Choroid plexus epithelial cell (primary cell): ENCODE measurements around the gene STAM.

ENCODE experiments used
- DNase-seq: peaks from one replicate; pipeline ENCODE4 v3.0.0-alpha.2; 2010; ENCODE audit warnings: low read depth
- H3K4me3 ChIP-seq: 2 replicates; pipeline ENCODE4 v1.5.1; 2011; ENCODE audit warnings: low read depth, mild to moderate bottlenecking, control low read depth, low read length, moderate library complexity
- TF ChIP-seq, protein P1 (sequence below): conservative IDR thresholded peaks from 2 replicates; pipeline ENCODE4 v1.5.1; 2011; ENCODE audit warnings: low read depth, mild to moderate bottlenecking, control low read depth, inconsistent platforms, low read length, moderate library complexity

The STAM gene

GRCh38 chr10:17684537-17684936, 40.6 kb downstream of the STAM start:
- H3K4me3 ChIP-seq: no peak overlapping the region
- no peak for DNase-seq
- TF ChIP-seq, protein P1, sequence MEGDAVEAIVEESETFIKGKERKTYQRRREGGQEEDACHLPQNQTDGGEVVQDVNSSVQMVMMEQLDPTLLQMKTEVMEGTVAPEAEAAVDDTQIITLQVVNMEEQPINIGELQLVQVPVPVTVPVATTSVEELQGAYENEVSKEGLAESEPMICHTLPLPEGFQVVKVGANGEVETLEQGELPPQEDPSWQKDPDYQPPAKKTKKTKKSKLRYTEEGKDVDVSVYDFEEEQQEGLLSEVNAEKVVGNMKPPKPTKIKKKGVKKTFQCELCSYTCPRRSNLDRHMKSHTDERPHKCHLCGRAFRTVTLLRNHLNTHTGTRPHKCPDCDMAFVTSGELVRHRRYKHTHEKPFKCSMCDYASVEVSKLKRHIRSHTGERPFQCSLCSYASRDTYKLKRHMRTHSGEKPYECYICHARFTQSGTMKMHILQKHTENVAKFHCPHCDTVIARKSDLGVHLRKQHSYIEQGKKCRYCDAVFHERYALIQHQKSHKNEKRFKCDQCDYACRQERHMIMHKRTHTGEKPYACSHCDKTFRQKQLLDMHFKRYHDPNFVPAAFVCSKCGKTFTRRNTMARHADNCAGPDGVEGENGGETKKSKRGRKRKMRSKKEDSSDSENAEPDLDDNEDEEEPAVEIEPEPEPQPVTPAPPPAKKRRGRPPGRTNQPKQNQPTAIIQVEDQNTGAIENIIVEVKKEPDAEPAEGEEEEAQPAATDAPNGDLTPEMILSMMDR: no peak

DNA sequence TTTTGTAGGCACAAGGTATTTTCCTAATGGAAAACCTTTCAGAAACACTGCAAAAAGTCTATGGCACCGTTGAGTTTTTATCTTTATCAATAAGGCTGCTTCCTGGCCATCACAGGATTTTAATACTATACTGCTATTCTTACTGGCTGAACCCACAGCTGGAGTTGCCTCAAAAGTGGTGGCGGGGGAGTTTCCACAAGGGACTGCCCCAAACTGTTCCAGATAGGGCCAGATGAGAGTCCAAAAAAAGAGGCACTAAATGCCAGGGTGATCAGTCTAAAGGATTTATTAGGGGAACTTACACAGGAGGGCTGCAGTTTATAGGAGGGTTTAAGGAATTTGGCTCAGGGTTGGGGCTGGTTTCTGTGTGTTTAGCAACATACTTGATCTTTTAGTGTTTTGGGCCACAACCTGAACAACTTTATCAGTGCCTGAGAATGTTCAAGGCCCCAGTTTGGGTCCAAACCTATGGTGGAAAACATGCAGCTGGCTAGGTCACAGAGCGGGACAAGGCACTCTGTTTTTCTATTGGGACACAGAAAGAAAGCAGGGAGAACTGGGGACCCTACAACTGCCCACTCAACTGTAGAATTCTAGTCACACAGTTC, 41.4 kb downstream of the STAM start:
- TF ChIP-seq, protein P1: no peak
- no peak overlapping the region for H3K4me3 ChIP-seq
- DNase-seq: no peak

DNA sequence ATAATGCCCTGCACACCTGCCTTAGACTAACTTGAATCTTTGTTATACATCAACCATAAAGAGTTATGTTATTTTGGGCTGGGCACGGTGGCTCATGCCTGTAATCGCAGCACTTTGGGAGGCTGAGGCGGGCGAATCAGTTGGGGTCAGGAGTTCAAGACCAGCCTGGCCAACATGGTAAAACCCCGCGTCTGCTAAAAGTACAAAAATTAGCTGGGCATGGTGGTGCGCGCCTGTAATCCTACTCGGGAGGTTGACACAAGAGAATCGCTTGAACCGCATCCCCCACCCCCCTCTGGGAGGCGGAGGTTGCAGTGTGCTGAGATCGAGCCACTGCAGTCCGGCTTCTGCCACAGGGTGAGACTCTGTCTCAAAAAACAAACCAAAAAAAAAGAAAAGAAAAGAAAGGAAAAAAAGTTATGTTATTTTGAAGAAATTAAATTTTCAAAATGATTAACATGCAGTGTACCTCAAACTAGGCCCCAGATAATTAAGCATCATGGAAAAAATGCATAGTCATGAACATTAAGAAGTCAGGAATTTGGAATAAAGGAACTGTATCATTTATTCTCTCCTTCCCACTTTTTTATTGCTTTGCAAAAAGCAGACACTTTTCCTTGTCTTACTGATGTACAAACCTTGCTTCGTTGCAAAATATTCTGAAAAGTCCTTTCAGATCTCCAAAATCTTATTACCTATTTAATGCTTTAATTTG, 43.3 kb downstream of the STAM start:
- H3K4me3 ChIP-seq: no peak overlapping the region
- TF ChIP-seq, protein P1: no peak
- DNase-seq: no peak

DNA sequence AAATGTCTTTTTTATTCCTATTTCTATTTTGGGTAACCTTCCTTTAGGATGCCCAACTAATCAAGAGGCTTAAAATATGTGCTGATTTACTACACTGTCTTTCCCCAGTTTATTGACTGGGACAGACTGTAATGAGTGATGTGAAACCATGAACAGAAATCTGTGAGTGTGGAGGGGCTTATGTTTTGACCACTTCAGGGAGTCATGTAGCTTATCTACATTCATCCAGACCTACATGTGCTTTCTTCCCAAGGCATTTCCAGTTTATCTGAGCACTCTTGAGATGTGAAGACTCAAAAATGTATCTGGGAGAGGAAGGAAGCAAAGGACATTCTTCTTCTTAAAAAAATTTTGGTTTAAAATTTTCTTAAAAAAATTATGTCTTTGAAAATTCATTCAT, 45.2 kb downstream of the STAM start:
- no peak overlapping the region for H3K4me3 ChIP-seq
- TF ChIP-seq, protein P1: no peak
- DNase-seq: no peak

DNA sequence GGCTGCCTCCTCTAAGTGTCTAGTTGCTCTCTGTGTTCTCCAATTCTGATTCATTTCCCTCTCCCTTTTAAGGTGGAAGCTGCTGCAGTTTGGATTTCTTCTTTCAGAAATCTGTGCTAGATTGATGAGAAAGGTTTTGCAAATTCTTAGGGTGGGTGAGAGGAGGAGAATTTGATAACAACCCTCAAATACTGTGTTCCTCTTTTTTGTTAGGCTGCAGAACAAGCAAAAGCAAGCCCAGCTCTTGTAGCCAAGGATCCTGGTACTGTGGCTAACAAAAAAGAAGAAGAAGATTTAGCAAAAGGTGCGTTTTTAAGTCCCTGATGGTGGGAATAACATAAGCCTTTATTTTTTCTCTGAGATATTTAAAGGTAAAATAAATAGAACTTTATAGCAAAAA, 49.1 kb downstream of the STAM start:
- TF ChIP-seq, protein P1: no peak
- H3K4me3 ChIP-seq: no peak overlapping the region
- DNase-seq: no peak

GRCh38 chr10:17698696-17699095, 54.7 kb downstream of the STAM start:
- TF ChIP-seq, protein P1: no peak
- H3K4me3 ChIP-seq: no peak overlapping the region
- DNase-seq: no peak

DNA sequence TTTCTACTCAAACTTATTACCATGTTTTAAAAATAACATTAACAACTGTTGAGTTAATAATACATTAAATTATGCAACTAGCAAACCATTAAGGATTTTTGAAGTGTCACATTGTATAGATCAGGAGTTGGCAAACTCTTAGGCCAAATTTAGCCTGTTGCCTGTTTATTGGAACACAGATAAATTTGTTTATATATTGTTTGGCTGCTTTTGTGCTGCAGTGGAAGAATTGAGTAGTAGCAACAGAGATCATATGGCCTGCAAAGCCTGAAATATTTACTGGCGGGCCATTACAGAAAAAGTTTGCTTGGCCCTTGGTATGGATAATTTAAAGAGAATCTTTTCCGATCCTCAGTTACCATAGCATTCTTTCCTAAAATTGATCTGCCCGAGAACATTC, 57.4 kb downstream of the STAM start:
- H3K4me3 ChIP-seq: no peak overlapping the region
- TF ChIP-seq, protein P1: no peak
- no peak for DNase-seq
